Uterus (tissue), 4 donors: ENCODE results near the gene MTUS2. TPM values are rescaled to one million over a fixed set of nuclear protein-coding genes. Genes with fewer than 3 reads are reported as not detected.

Experiments used
- DNase-seq, 2 donors: peaks; one replicate each; pipeline ENCODE4 v3.0.0-alpha.2; 2019 to 2020
- H3K27ac ChIP-seq, 2 donors: fragments of 200-600 bp; sonication (generic); 1 replicate in 1 of 2; 2 replicates in 1 of 2; pipeline ENCODE4 v1.5.1; 2016 to 2018
- H3K27me3 ChIP-seq, 2 donors: fragments of 200-600 bp; sonication (generic); one replicate each; pipeline ENCODE4 v1.5.1; 2018 to 2019; ENCODE audit warnings: control low read depth in 1 of 2
- H3K36me3 ChIP-seq, 2 donors: fragments of 200-600 bp; sonication (generic); one replicate each; pipeline ENCODE4 v1.5.1; 2019; ENCODE audit warnings: control low read depth in 1 of 2
- H3K4me1 ChIP-seq, 2 donors: fragments of 200-600 bp; sonication (generic); one replicate each; pipeline ENCODE4 v1.5.1; 2018 to 2019; ENCODE audit warnings: control low read depth in 1 of 2
- H3K4me3 ChIP-seq, 2 donors: fragments of 200-600 bp; sonication (generic); 1 replicate in 1 of 2; 2 replicates in 1 of 2; pipeline ENCODE4 v1.5.1; 2018 to 2019; ENCODE audit warnings: mild to moderate bottlenecking in 1 of 2
- H3K9me3 ChIP-seq, 2 donors: fragments of 200-600 bp; sonication (generic); one replicate each; pipeline ENCODE4 v1.5.1; 2019; ENCODE audit warnings: control low read depth in 1 of 2
- POLR2A ChIP-seq, 2 donors: fragments of 450-650 bp; IDR thresholded peaks; one replicate each; pipeline ENCODE4 v1.6.1; 2016; ENCODE audit warnings: antibody characterized with exemption in 2 of 2, mild to moderate bottlenecking in 1 of 2, moderate library complexity in 1 of 2
- intact Hi-C: fragments of 100-400 bp; cut with DNase I; formaldehyde crosslinking; loops from one replicate; pipeline ENCODE4 v1.15.1; 2023; ENCODE audit warnings: low total_unique reads
- total RNA-seq, 4 donors: library from RNA; depleted of rRNA in 3 of 4; stranded (reverse); fragments of >200 nt in 3 of 4; gene quantifications; one replicate each; pipeline versions ENCODE4 v1.1.0 to v1.2.4, GENCODE V29; 2014 to 2023
- TF ChIP-seq, protein P1 (sequence below), 4 experiments: fragments of 200-600 bp in 2 of 4; fragments of 450-650 bp in 2 of 4; sonication (generic) in 2 of 4; IDR thresholded peaks; one replicate each; pipeline ENCODE4 v1.5.1; 2016 to 2019; ENCODE audit warnings: antibody characterized with exemption in 4 of 4, mild to moderate bottlenecking in 2 of 4, moderate library complexity in 1 of 4
- donor health status: DM: yes; HTN: yes; CAD: no.

The MTUS2 gene
- total RNA-seq, 4 donors from 2014 or later, result 0.26 to 4.0 (median 3.6) TPM; not detected in 1

DNA sequence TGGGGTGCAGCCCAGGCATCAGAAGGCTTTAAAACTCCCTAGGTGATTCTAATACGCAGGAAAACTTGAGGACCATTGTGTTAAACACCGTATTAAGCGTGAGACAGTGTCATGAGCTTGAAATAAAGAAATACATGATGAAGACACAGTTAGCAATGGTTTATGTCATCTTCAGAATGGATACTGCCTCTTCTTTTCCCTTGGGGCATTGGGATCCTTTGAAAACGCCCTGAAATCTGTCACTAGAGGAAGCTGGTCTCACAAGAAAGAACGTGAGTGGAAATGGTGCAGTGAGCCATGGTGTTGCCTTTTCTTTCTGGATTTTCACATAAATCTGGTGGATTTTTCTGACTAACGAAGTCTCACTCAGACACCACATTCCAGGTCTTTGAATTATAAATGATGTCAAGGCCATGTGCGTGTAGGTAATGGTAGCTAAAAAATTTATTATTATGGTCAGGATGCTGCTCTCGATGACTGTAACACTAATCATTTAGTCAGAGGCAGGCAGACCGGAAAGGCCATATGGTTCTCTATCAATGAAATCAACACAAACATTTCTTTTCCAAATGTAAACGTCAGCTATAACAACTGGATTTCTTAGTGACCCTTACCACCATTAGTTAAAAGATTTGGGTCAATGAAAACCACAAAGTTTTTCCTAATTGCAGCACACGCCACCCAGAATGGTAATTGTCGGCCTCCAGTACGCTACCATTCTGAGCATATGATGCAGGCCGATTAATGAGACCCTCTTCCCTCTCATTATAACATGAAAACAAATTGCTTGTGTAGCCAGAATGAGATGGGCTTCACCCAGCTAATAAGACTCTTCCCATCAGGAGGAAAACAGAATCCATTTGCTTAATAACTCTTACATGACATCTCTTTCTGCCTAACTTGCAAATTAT is 669.8 kb downstream of the MTUS2 start:
- no peak for DNase-seq
- no peak for TF ChIP-seq POLR2A (IDR thresholded peaks at IDR 0.05)
- TF ChIP-seq, protein P1, sequence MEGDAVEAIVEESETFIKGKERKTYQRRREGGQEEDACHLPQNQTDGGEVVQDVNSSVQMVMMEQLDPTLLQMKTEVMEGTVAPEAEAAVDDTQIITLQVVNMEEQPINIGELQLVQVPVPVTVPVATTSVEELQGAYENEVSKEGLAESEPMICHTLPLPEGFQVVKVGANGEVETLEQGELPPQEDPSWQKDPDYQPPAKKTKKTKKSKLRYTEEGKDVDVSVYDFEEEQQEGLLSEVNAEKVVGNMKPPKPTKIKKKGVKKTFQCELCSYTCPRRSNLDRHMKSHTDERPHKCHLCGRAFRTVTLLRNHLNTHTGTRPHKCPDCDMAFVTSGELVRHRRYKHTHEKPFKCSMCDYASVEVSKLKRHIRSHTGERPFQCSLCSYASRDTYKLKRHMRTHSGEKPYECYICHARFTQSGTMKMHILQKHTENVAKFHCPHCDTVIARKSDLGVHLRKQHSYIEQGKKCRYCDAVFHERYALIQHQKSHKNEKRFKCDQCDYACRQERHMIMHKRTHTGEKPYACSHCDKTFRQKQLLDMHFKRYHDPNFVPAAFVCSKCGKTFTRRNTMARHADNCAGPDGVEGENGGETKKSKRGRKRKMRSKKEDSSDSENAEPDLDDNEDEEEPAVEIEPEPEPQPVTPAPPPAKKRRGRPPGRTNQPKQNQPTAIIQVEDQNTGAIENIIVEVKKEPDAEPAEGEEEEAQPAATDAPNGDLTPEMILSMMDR (IDR thresholded peaks at IDR 0.05), result no peak
- no peak overlapping the region for H3K4me3 ChIP-seq
- no peaks in the 10 kb centered on the region for H3K27me3 ChIP-seq
- H3K27ac ChIP-seq, result no peak overlapping the region
- H3K36me3 ChIP-seq, result no peaks in the 10 kb centered on the region
- H3K4me1 ChIP-seq, result no peaks in the 10 kb centered on the region
- no peaks in the 10 kb centered on the region for H3K9me3 ChIP-seq
- intact Hi-C loops, result no loop called here

DNA sequence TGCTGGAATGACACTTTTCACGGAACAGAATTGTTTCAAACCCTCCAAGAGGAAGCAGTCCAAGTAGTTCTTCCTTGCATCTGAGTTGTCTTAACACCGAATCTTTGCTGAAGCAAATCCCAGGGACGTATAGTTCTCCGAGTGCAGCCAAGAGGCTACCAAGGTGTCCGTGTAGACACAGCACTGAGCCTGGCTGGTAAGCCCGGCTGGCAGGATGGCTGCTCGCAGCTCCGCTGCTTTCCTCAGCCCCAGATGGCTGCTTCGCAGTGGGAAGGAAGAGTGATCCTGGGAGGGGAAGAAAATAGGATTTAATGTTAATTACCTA is 670.4 kb downstream of the MTUS2 start:
- no peak overlapping the region for H3K27ac ChIP-seq
- H3K4me3 ChIP-seq, result no peak overlapping the region
- intact Hi-C loops, result no loop called here
- no peaks in the 10 kb centered on the region for H3K27me3 ChIP-seq
- TF ChIP-seq, protein P1 (IDR thresholded peaks at IDR 0.05), result no peak
- no peak for TF ChIP-seq POLR2A (IDR thresholded peaks at IDR 0.05)
- no peaks in the 10 kb centered on the region for H3K4me1 ChIP-seq
- no peak for DNase-seq
- no peaks in the 10 kb centered on the region for H3K9me3 ChIP-seq
- H3K36me3 ChIP-seq, result no peaks in the 10 kb centered on the region

DNA sequence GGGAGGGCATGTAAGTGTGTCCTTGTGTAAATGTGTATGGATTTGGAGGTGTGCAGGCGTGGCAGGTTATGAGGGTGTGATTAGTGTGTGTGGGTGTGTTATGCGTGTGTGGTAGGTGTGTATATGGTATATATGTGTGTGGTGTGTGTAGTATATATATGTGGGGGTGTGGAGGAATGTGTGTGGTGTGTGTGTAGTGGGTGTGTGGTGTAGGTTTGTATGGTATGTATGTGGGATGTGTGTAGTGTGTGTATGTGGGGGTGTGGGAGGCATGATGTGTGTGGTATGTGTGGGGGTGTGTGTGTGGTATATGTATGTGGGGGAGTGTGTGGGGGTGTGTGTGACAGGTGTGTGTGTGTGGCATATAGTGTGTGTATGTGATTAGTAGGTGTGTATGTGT is 671.1 kb downstream of the MTUS2 start:
- no peaks in the 10 kb centered on the region for H3K9me3 ChIP-seq
- H3K27ac ChIP-seq, result no peak overlapping the region
- TF ChIP-seq, protein P1 (IDR thresholded peaks at IDR 0.05), result no peak
- no peak for TF ChIP-seq POLR2A (IDR thresholded peaks at IDR 0.05)
- no peak for DNase-seq
- H3K4me3 ChIP-seq, result no peak overlapping the region
- H3K4me1 ChIP-seq, result peaks cover 0 to under 1% of the 10 kb centered on the region in 2 donors
- H3K27me3 ChIP-seq, result no peaks in the 10 kb centered on the region
- intact Hi-C loops, result no loop called here
- H3K36me3 ChIP-seq, result no peaks in the 10 kb centered on the region

DNA sequence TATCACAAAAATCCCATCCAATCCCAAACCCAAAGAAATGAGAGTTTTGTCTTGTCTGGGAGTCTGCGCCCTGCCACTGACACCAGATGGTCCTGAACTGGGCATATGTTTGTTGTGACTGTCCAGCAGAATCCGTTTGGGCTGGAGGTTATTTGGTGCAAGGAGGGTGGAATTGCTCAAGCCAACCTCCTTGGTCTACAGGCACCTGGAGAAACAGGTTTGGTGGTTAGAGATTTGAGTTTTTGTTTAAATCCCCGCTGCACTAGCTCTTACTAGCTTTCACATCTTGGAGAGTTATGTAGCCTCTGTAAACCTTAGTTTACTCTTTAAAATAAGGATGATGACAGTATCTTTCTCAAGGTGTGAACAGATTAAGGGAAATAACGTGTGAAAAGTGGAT is 673.7 kb downstream of the MTUS2 start:
- Histone ChIP-seq H3K4me1 (peaks cover 0 to 6% of the 10 kb centered on the region in 2 donors), H3K27ac (no peak overlapping the region), H3K27me3 (no peaks in the 10 kb centered on the region), H3K9me3 (no peaks in the 10 kb centered on the region), H3K36me3 (no peaks in the 10 kb centered on the region), H3K4me3 (no peak overlapping the region)
- DNase-seq, result no peak
- TF ChIP-seq POLR2A (IDR thresholded peaks at IDR 0.05), result no peak
- TF ChIP-seq, protein P1 (IDR thresholded peaks at IDR 0.05), result no peak
- intact Hi-C loops, result no loop called here

DNA sequence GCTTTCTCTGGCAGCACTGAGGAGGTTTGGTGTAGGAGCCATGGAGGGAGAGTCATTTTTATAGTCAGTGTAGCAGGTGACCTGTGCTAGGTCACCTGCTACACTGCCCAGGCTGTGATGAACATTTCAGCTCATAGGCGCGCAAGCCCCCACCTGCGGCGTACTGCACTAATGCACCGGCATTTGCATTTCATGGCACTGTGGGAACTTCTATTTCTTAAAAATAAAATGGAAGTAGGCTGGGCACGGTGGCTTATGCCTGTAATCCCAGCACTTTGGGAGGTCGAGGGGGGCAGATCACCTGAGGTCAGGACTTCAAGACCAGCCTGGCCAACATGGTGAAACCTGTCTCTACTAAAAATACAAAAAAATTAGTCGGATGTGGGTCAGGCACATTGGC is 674.4 kb downstream of the MTUS2 start:
- H3K36me3 ChIP-seq, result no peaks in the 10 kb centered on the region
- TF ChIP-seq, protein P1 (IDR thresholded peaks at IDR 0.05), result no peak
- no peak for TF ChIP-seq POLR2A (IDR thresholded peaks at IDR 0.05)
- no peaks in the 10 kb centered on the region for H3K9me3 ChIP-seq
- no peak overlapping the region for H3K4me3 ChIP-seq
- H3K4me1 ChIP-seq, result peaks cover 0 to 6% of the 10 kb centered on the region in 2 donors
- no peaks in the 10 kb centered on the region for H3K27me3 ChIP-seq
- intact Hi-C loops, result no loop called here
- H3K27ac ChIP-seq, result no peak overlapping the region
- DNase-seq, result no peak
